ENCODE data around the gene PC.
"Not testable (repeated sequence)": the region's sequence is repeated elsewhere in the genome, so short reads cannot be mapped to it uniquely, and the experiment has no call there.

PC gene

GRCh38 chr11:66799815-66800214 is 158.4 kb downstream of the PC start:
- not testable (repeated sequence) for DNase-seq

Measured in amygdala (tissue), 56 donors.